Vagina (tissue), 2 donors: ENCODE results near the gene RBM34. TPM values are rescaled to one million over a fixed set of nuclear protein-coding genes. Genes with fewer than 3 reads are reported as not detected.

Experiments
- DNase-seq, 2 donors: peaks; one replicate each; pipeline ENCODE4 v3.0.0-alpha.2; 2017; ENCODE audit errors: extremely low spot score in 2 of 2
- H3K27ac ChIP-seq: fragments of 200-600 bp; sonication (generic); one replicate; pipeline ENCODE4 v1.5.1; 2019
- H3K27me3 ChIP-seq: fragments of 200-600 bp; sonication (generic); one replicate; pipeline ENCODE4 v1.5.1; 2019
- H3K36me3 ChIP-seq, 2 donors: fragments of 200-600 bp; sonication (generic); one replicate each; pipeline ENCODE4 v1.5.1; 2017 to 2019
- H3K4me1 ChIP-seq: fragments of 200-600 bp; sonication (generic); one replicate; pipeline ENCODE4 v1.5.1; 2019
- H3K4me3 ChIP-seq, 2 donors: fragments of 200-600 bp; sonication (generic); 1 replicate in 1 of 2; 2 replicates in 1 of 2; pipeline ENCODE4 v1.5.1; 2016 to 2019
- H3K9me3 ChIP-seq: fragments of 200-600 bp; sonication (generic); one replicate; pipeline ENCODE4 v1.5.1; 2019
- CTCF ChIP-seq, 3 experiments: fragments of 450-650 bp in 2 of 3; fragments of 200-600 bp in 1 of 3; sonication (generic) in 1 of 3; IDR thresholded peaks; one replicate each; pipeline ENCODE4 v1.5.1; 2017 to 2019; ENCODE audit warnings: antibody characterized with exemption in 3 of 3, mild to moderate bottlenecking in 2 of 3, moderate library complexity in 2 of 3
- POLR2A ChIP-seq, 2 donors: fragments of 450-650 bp; IDR thresholded peaks; one replicate each; pipeline ENCODE4 v1.6.1; 2017; ENCODE audit warnings: antibody characterized with exemption in 2 of 2, mild to moderate bottlenecking in 2 of 2, moderate library complexity in 2 of 2
- POLR2AphosphoS5 ChIP-seq, 2 donors: sonication (generic); formaldehyde crosslinking; IDR thresholded peaks; one replicate each; pipeline ENCODE4 v1.9.0; 2017; ENCODE audit warnings: antibody characterized with exemption in 2 of 2, mild to moderate bottlenecking in 2 of 2, low read depth in 1 of 2; ENCODE audit not compliant: insufficient read depth in 1 of 2
- intact Hi-C: fragments of 100-400 bp; cut with DNase I; formaldehyde crosslinking; loops from one replicate; pipeline ENCODE4 v1.15.1; 2023
- total RNA-seq: library from RNA; depleted of rRNA; stranded (reverse); fragments of >200 nt; gene quantifications from one replicate; pipeline ENCODE4 v1.2.3, GENCODE V29; 2016

Gene RBM34
- total RNA-seq, 1 donor from 2014 or later = 44.7 TPM

GRCh38 chr1:235127732-235128455 lies 33.2 kb downstream of the RBM34 start:
- peaks cover 49% of the 10 kb centered on the region for H3K4me1 ChIP-seq
- H3K27ac ChIP-seq = peak overlapping the region; percentile 83
- peak overlapping the region; percentile 84 to 87 for H3K4me3 ChIP-seq
- no peaks in the 10 kb centered on the region for H3K9me3 ChIP-seq
- peak in 1 of 2 donors; percentile 40 for DNase-seq
- no peaks in the 10 kb centered on the region for H3K36me3 ChIP-seq
- TF ChIP-seq CTCF (IDR thresholded peaks at IDR 0.05) = no peak
- no peak for TF ChIP-seq POLR2A (IDR thresholded peaks at IDR 0.05)
- TF ChIP-seq POLR2AphosphoS5 (IDR thresholded peaks at IDR 0.05; ENCODE audit: insufficient read depth in 1 of 2, low read depth in 1 of 2) = no peak
- H3K27me3 ChIP-seq = no peaks in the 10 kb centered on the region
- intact Hi-C loops = no loop called here

- intact Hi-C loops = no loop called here
- peaks cover 56% of the 10 kb centered on the region for H3K4me1 ChIP-seq
- no peak overlapping the region for H3K27ac ChIP-seq
Measured at GRCh38 chr1:235127203-235127602, 33.8 kb downstream of the RBM34 start.

GRCh38 chr1:235124665-235125064 lies 36.4 kb downstream of the RBM34 start:
- Histone ChIP-seq H3K4me1 (peaks cover 56% of the 10 kb centered on the region), H3K4me3 (no peak overlapping the region), H3K27ac (no peak overlapping the region), H3K27me3 (no peaks in the 10 kb centered on the region), H3K36me3 (peaks cover under 1 to 14% of the 10 kb centered on the region in 2 donors), H3K9me3 (no peaks in the 10 kb centered on the region)
- intact Hi-C loops = no loop called here
- DNase-seq = no peak
- no peak for TF ChIP-seq POLR2A (IDR thresholded peaks at IDR 0.05)
- no peak for TF ChIP-seq POLR2AphosphoS5 (IDR thresholded peaks at IDR 0.05; ENCODE audit: insufficient read depth in 1 of 2, low read depth in 1 of 2)
- no peak for TF ChIP-seq CTCF (IDR thresholded peaks at IDR 0.05)

More at GRCh38 chr1:235127203-235127602, 33.8 kb downstream of the RBM34 start:
- Histone ChIP-seq H3K27me3 (no peaks in the 10 kb centered on the region), H3K9me3 (no peaks in the 10 kb centered on the region), H3K4me3 (peak overlapping the region; percentile 84 to 87), H3K36me3 (no peaks in the 10 kb centered on the region)
- DNase-seq = peak in 1 of 2 donors; percentile 22
- TF ChIP-seq CTCF (IDR thresholded peaks at IDR 0.05) (no peak), POLR2A (IDR thresholded peaks at IDR 0.05) (no peak), POLR2AphosphoS5 (IDR thresholded peaks at IDR 0.05; ENCODE audit: insufficient read depth in 1 of 2, low read depth in 1 of 2) (no peak)

GRCh38 chr1:235124111-235124510 lies 36.9 kb downstream of the RBM34 start:
- Histone ChIP-seq H3K4me3 (no peak overlapping the region), H3K4me1 (peaks cover 52% of the 10 kb centered on the region), H3K9me3 (no peaks in the 10 kb centered on the region), H3K36me3 (peaks cover 3 to 20% of the 10 kb centered on the region in 2 donors), H3K27ac (no peak overlapping the region), H3K27me3 (no peaks in the 10 kb centered on the region)
- TF ChIP-seq POLR2A (IDR thresholded peaks at IDR 0.05) = no peak
- no peak for TF ChIP-seq POLR2AphosphoS5 (IDR thresholded peaks at IDR 0.05; ENCODE audit: insufficient read depth in 1 of 2, low read depth in 1 of 2)
- no peak for TF ChIP-seq CTCF (IDR thresholded peaks at IDR 0.05)
- peak in 1 of 2 donors; percentile 13 for DNase-seq
- intact Hi-C loops = no loop called here

- Histone ChIP-seq H3K4me1 (peaks cover 47% of the 10 kb centered on the region), H3K4me3 (no peak overlapping the region), H3K36me3 (peaks cover 3 to 36% of the 10 kb centered on the region in 2 donors), H3K27me3 (no peaks in the 10 kb centered on the region), H3K9me3 (no peaks in the 10 kb centered on the region), H3K27ac (no peak overlapping the region)
- DNase-seq = no peak
- intact Hi-C loops = no loop called here
- TF ChIP-seq CTCF (IDR thresholded peaks at IDR 0.05) (no peak), POLR2AphosphoS5 (IDR thresholded peaks at IDR 0.05; ENCODE audit: insufficient read depth in 1 of 2, low read depth in 1 of 2) (no peak), POLR2A (IDR thresholded peaks at IDR 0.05) (no peak)
Measured at GRCh38 chr1:235122348-235122747, 38.7 kb downstream of the RBM34 start.
